ENCODE data around the gene XIRP2.
"Not testable (repeated sequence)": the region's sequence is repeated elsewhere in the genome, so short reads cannot be mapped to it uniquely, and the experiment has no call there.

Gene XIRP2

GRCh38 chr2:167104691-167105090 lies 216.4 kb downstream of the XIRP2 start:
- no peak for DNase-seq (ENCODE audit: low spot score)
- TF ChIP-seq, protein P1, sequence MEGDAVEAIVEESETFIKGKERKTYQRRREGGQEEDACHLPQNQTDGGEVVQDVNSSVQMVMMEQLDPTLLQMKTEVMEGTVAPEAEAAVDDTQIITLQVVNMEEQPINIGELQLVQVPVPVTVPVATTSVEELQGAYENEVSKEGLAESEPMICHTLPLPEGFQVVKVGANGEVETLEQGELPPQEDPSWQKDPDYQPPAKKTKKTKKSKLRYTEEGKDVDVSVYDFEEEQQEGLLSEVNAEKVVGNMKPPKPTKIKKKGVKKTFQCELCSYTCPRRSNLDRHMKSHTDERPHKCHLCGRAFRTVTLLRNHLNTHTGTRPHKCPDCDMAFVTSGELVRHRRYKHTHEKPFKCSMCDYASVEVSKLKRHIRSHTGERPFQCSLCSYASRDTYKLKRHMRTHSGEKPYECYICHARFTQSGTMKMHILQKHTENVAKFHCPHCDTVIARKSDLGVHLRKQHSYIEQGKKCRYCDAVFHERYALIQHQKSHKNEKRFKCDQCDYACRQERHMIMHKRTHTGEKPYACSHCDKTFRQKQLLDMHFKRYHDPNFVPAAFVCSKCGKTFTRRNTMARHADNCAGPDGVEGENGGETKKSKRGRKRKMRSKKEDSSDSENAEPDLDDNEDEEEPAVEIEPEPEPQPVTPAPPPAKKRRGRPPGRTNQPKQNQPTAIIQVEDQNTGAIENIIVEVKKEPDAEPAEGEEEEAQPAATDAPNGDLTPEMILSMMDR (IDR thresholded peaks at IDR 0.05; ENCODE audit: extremely low read depth, missing control alignments): no peak

GRCh38 chr2:167109682-167110081 lies 221.4 kb downstream of the XIRP2 start:
- not testable (repeated sequence) for DNase-seq (ENCODE audit: low spot score)

GRCh38 chr2:167110345-167110744 lies 222.1 kb downstream of the XIRP2 start:
- no peak for DNase-seq (ENCODE audit: low spot score)

GRCh38 chr2:167114018-167114417 lies 225.7 kb downstream of the XIRP2 start:
- TF ChIP-seq, protein P1 (IDR thresholded peaks at IDR 0.05; ENCODE audit: extremely low read depth, missing control alignments): no peak
- no peak for DNase-seq (ENCODE audit: low spot score)

More at GRCh38 chr2:167110345-167110744, 222.1 kb downstream of the XIRP2 start:
- TF ChIP-seq, protein P1 (IDR thresholded peaks at IDR 0.05; ENCODE audit: extremely low read depth, missing control alignments): no peak

DNA sequence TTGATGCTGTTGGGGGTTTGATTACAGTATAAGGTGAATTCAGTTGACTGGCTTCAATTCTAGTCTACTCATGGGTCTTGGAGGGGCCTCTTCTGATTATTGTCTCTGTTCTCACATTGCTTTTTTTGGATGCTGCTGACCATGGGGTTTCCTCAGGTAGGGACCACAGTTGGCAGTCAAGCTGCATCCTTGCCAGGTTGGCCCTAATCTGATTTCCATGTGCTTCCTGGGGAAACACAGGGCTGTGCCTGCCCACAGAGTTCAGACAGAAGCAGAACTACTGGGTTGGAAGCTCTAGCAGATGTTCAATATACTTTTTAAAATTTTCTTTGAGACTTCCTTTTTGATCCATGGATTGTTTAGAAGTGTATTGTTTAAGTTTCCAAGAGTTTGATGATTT lies 227.3 kb downstream of the XIRP2 start:
- TF ChIP-seq, protein P1 (IDR thresholded peaks at IDR 0.05; ENCODE audit: extremely low read depth, missing control alignments): no peak
- DNase-seq (ENCODE audit: low spot score): no peak

DNA sequence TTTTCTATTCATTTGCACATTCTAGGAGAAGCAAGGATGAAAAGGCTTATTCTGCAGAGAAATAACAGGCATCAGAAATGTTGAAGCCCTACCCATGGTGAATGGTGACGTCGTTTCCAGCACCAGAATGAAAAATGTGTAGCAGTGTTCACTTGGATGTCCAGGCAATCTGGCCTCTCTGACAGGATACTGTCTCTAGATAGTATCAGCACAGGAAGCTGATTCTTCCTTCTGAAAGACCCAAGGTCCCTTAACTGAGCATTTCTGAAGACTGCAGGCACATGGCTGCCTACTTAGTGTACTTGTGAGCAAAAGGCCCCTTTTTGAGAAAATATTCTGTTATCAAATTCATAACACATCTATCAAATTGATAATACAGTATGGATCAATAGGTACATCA lies 234.1 kb downstream of the XIRP2 start:
- no peak for DNase-seq (ENCODE audit: low spot score)
- TF ChIP-seq, protein P1 (IDR thresholded peaks at IDR 0.05; ENCODE audit: extremely low read depth, missing control alignments): no peak

GRCh38 chr2:167126165-167126564 lies 237.9 kb downstream of the XIRP2 start:
- TF ChIP-seq, protein P1 (IDR thresholded peaks at IDR 0.05; ENCODE audit: extremely low read depth, missing control alignments): no peak
- no peak for DNase-seq (ENCODE audit: low spot score)

DNA sequence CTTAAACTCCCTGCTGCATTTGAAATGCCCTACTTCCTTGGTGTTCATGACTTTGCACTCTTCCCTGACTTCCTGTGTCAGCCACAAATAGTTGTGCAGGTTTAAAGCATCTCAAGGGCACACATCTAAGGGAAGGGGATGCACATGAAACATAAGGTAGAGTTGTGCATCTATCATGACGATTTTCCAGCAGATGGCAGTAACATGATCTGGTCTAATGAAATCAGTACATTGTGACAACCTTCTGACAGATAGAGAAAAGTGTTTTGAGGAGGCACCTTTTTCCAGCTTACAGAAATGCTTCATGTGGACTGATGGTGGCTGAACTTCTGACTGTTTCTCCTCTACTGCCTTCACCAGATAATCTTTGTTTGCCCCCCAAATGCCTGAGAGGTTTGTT lies 238.9 kb downstream of the XIRP2 start:
- TF ChIP-seq, protein P1 (IDR thresholded peaks at IDR 0.05; ENCODE audit: extremely low read depth, missing control alignments): no peak
- DNase-seq (ENCODE audit: low spot score): no peak

Measured in GM20000 (cell line).